Measurements from ENCODE around the gene CPNE5.

CPNE5 gene

DNA sequence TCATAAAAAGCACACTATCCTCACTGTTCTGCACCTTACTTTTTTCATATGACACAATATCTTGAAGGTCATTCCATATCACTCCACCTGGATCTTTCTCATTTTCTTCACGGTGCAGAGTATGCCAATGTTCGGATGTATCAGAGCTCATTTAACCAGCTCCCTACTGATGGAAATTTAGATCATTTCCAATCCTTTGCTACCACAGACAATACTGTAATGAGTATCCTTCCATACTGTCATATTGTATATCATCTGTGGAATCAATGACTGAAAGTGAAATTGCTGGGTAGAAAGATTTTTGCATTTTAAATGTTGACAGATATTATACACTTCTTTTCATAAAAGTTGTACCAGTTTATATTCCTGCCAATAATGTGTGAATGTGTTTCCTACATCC, 143.8 kb downstream of the CPNE5 start:
- ChIA-PET CTCF (no interaction called here), POLR2A (no interaction called here)

DNA sequence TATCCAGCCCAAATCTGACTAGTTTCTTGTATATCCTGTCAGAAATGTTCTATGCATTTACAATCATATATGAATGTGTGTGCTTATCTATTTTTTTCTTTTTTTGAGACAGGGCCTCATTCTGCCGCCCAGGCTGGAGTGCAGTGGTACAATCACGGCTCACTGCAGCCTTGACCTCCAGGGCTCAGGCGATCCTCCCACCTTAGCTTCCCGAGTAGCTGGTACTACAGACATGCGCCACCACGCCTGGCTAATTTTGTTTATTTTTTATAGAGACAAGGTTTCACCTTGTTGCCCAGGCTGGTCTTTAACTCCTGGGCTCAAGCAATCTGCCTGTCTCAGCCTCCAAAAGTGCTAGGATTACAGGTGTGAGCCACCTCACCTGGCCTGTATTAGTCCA, 144.6 kb downstream of the CPNE5 start:
- POLR2A ChIA-PET: no interaction called here
- CTCF ChIA-PET: no interaction called here
- DNase-seq (ENCODE audit: extremely low spot score): no peak
- no peak for TF ChIP-seq FOXA1 (IDR thresholded peaks at IDR 0.05)
- TF ChIP-seq FOXK2 (IDR thresholded peaks at IDR 0.05): no peak
- no peak for TF ChIP-seq LEF1 (IDR thresholded peaks at IDR 0.05; ENCODE audit: borderline replicate concordance)
- no peak for TF ChIP-seq SUZ12 (IDR thresholded peaks at IDR 0.05)
- TF ChIP-seq HDGF (IDR thresholded peaks at IDR 0.05; ENCODE audit: borderline replicate concordance): no peak
- no peak for TF ChIP-seq ARNT (IDR thresholded peaks at IDR 0.05)
- TF ChIP-seq ELF4 (IDR thresholded peaks at IDR 0.05): no peak
- no peak for TF ChIP-seq L3MBTL2 (conservative IDR thresholded peaks at IDR 0.05)

More for the DNA sequence above, 143.8 kb downstream of the CPNE5 start:
- TF ChIP-seq BHLHE40 (IDR thresholded peaks at IDR 0.05; ENCODE audit: borderline replicate concordance) (no peak), HDGF (IDR thresholded peaks at IDR 0.05; ENCODE audit: borderline replicate concordance) (no peak), PKNOX1 (IDR thresholded peaks at IDR 0.05) (no peak), NFRKB (IDR thresholded peaks at IDR 0.05) (no peak), FOXA1 (IDR thresholded peaks at IDR 0.05) (no peak), SUZ12 (IDR thresholded peaks at IDR 0.05) (no peak), ZNF384 (IDR thresholded peaks at IDR 0.05) (no peak), ARNT (IDR thresholded peaks at IDR 0.05) (no peak), FOXK2 (IDR thresholded peaks at IDR 0.05) (no peak), TARDBP (IDR thresholded peaks at IDR 0.05) (no peak), LEF1 (IDR thresholded peaks at IDR 0.05; ENCODE audit: borderline replicate concordance) (no peak), CTBP1 (IDR thresholded peaks at IDR 0.05; ENCODE audit: borderline replicate concordance) (no peak), SP1 (IDR thresholded peaks at IDR 0.05) (no peak), FOXM1 (IDR thresholded peaks at IDR 0.05; ENCODE audit: borderline replicate concordance) (no peak), L3MBTL2 (conservative IDR thresholded peaks at IDR 0.05) (no peak), ELF4 (IDR thresholded peaks at IDR 0.05) (no peak)
- DNase-seq (ENCODE audit: extremely low spot score): no peak

DNA sequence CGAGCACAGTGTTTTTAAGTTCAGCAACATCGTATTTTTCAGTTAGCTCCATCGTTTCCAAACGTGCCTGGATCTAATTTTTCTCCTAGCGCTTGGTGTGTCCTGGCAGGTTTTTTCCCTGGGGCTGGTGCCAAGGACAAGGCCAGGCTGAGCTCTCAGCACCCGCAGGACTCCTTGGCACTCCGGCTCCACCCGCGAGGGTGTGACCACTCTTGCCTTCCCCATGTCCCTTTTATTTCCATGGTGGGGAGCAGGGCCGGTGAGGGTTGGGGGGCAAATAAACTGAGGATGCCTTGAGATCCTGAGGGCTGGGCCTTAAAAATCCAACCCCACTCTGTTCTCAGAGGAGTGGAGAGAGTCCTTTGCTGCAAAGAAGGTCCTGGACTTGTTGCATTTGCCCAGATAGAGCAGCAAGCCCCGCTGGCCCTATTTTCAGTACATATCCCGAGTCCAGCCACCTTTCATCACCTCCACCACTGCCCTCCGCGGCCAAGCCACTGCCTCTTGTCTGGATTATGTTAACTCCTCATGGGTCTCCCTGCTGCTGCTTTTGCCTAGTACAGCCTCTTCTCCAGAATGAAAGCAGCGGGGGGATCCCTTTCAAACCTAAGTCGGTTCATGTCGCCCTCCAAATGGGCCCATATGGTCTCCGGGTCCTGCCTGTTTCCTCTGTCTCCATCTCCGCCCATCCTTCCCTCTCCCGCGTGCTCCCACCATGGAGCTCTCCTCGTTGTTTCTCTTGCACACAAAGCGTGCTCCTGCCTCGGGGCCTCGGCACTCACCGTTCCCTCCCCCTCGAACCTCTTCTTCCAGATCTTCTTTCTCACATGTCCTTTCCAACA, 146.2 kb downstream of the CPNE5 start:
- DNase-seq (ENCODE audit: extremely low spot score): no peak
- ChIA-PET POLR2A (no interaction called here), CTCF (interaction anchor here (0.6 kb wide), 1 partner anchor 114 kb away, joined by 7 read pairs; no protein-coding TSS in a partner anchor)
- TF ChIP-seq TARDBP (IDR thresholded peaks at IDR 0.05) (no peak), CTBP1 (IDR thresholded peaks at IDR 0.05; ENCODE audit: borderline replicate concordance) (no peak), FOXM1 (IDR thresholded peaks at IDR 0.05; ENCODE audit: borderline replicate concordance) (no peak), SP1 (IDR thresholded peaks at IDR 0.05) (no peak), PKNOX1 (IDR thresholded peaks at IDR 0.05) (no peak), ZNF384 (IDR thresholded peaks at IDR 0.05) (no peak), BHLHE40 (IDR thresholded peaks at IDR 0.05; ENCODE audit: borderline replicate concordance) (no peak), LEF1 (IDR thresholded peaks at IDR 0.05; ENCODE audit: borderline replicate concordance) (no peak), FOXK2 (IDR thresholded peaks at IDR 0.05) (no peak), ELF4 (IDR thresholded peaks at IDR 0.05) (no peak), L3MBTL2 (conservative IDR thresholded peaks at IDR 0.05) (no peak), FOXA1 (IDR thresholded peaks at IDR 0.05) (no peak), NFRKB (IDR thresholded peaks at IDR 0.05) (no peak), HDGF (IDR thresholded peaks at IDR 0.05; ENCODE audit: borderline replicate concordance) (no peak), SUZ12 (IDR thresholded peaks at IDR 0.05) (no peak), ARNT (IDR thresholded peaks at IDR 0.05) (no peak)

DNA sequence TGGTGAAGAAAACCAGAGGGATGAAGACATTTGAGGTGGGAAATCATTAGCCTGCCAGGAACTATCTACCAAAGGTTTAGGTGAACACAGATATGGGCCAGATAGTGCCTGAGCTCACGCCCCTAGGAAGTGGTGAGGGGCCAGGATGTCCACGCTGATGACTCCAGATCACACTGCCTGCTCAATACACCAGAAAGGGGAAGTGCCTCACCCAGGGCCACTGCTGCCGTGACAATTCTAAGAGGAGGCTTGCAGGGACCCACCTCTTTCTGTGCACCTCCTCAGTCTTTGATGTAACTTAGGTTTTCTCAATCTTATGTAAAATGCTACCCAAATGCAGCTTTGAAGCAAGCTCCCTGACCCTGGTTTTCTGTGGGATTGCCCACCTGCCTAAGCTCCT, 147.0 kb downstream of the CPNE5 start:
- TF ChIP-seq ARNT (IDR thresholded peaks at IDR 0.05) (no peak), ZNF384 (IDR thresholded peaks at IDR 0.05) (no peak), HDGF (IDR thresholded peaks at IDR 0.05; ENCODE audit: borderline replicate concordance) (no peak), SP1 (IDR thresholded peaks at IDR 0.05) (no peak), FOXK2 (IDR thresholded peaks at IDR 0.05) (no peak)
- CTCF ChIA-PET: no interaction called here
- DNase-seq (ENCODE audit: extremely low spot score): no peak
- POLR2A ChIA-PET: no interaction called here

DNA sequence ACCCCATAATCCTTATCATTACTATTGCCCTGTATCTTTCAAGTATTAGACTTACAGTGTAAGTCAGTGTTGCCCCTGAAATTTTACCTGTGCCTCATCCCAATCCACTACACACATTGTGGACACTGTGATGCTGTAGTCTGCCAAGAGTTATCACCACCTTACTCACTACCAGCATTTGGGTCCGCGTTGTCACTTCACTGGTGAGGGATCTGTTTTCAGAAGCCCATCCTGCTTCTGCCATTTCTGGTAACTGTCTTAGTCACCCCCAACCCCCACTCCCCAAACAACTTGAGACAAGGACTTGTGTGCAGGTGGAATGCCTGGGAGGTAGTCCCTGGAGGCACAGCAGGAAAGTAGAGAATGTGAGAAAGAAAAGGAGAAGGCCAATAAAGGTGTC, 147.6 kb downstream of the CPNE5 start:
- CTCF ChIA-PET: no interaction called here
- POLR2A ChIA-PET: no interaction called here

GRCh38 chr6:36691011-36691410, 148.2 kb downstream of the CPNE5 start:
- TF ChIP-seq FOXA1 (IDR thresholded peaks at IDR 0.05) (no peak), HDGF (IDR thresholded peaks at IDR 0.05; ENCODE audit: borderline replicate concordance) (no peak), BHLHE40 (IDR thresholded peaks at IDR 0.05; ENCODE audit: borderline replicate concordance) (no peak), SUZ12 (IDR thresholded peaks at IDR 0.05) (no peak), ZNF384 (IDR thresholded peaks at IDR 0.05) (no peak), FOXM1 (IDR thresholded peaks at IDR 0.05; ENCODE audit: borderline replicate concordance) (no peak), NFRKB (IDR thresholded peaks at IDR 0.05) (no peak), CTBP1 (IDR thresholded peaks at IDR 0.05; ENCODE audit: borderline replicate concordance) (no peak), TARDBP (IDR thresholded peaks at IDR 0.05) (no peak), SP1 (IDR thresholded peaks at IDR 0.05) (no peak), FOXK2 (IDR thresholded peaks at IDR 0.05) (no peak)
- DNase-seq (ENCODE audit: extremely low spot score): no peak
- CTCF ChIA-PET: interaction anchor here (0.9 kb wide), 1 partner anchor 10 kb away, joined by 3 read pairs; no protein-coding TSS in a partner anchor
- POLR2A ChIA-PET: interaction anchor here (0.6 kb wide), 1 partner anchor 16 kb away, joined by 3 read pairs; no protein-coding TSS in a partner anchor

More for the DNA sequence above, 147.6 kb downstream of the CPNE5 start:
- DNase-seq (ENCODE audit: extremely low spot score): no peak
- TF ChIP-seq FOXK2 (IDR thresholded peaks at IDR 0.05) (no peak), TARDBP (IDR thresholded peaks at IDR 0.05) (no peak), BHLHE40 (IDR thresholded peaks at IDR 0.05; ENCODE audit: borderline replicate concordance) (no peak), CTBP1 (IDR thresholded peaks at IDR 0.05; ENCODE audit: borderline replicate concordance) (no peak), ZNF384 (IDR thresholded peaks at IDR 0.05) (no peak)
